HG02571 (cell line): ENCODE results near the gene KBTBD2.
"Not testable (repeated sequence)": the region's sequence is repeated elsewhere in the genome, so short reads cannot be mapped to it uniquely, and the experiment has no call there.

Experiments used
- ATAC-seq: cut with Tn5 transposase; IDR thresholded peaks from one replicate; pipeline ENCODE4 v1.9.1; 2021; ENCODE audit warnings: mild to moderate bottlenecking, moderate library complexity; ENCODE audit not compliant: unreplicated experiment

The KBTBD2 gene

DNA sequence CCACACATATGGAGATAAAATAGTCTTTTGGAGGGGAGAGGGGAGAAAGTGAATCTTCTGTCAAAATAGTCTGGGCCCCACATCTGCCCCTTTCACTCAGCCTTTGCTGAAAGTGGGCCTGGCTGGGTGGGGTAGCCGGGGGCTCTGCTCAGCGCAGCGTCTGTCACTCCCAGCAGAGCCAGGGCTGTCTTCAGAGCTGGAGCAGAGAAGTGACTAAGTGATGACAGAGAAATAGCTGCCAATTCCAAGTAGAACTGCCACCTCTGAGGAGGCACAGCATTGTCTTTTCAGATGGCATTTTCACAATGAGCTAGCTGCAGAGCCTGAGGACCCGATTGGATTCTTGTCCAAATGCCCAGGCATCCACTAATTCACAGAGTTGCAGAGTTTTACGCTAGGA, 34.5 kb downstream of the KBTBD2 start:
- ATAC-seq, result not testable (repeated sequence)

- not testable (repeated sequence) for ATAC-seq
Observed at GRCh38 chr7:32855837-32856775, 35.5 kb downstream of the KBTBD2 start.

DNA sequence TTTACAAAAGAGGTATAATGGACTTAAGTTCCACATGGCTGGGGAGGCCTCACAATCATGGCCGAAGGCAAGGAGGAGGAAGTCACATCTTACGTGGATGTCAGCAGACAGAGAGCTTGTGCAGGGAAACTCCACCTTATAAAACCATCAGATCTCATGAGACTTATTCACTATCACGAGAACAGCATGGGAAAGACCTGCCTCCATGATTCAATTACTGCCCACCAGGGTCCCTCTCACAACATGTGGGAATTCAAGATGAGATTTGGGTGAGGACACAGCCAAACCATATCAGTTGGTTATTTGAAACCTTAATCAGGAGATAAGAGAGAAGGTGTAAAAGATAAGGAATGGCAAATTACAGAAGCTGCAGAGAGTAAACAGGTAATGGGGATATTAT, 40.9 kb downstream of the KBTBD2 start:
- not testable (repeated sequence) for ATAC-seq

- ATAC-seq, result not testable (repeated sequence)
Observed at GRCh38 chr7:32848655-32849054, 42.9 kb downstream of the KBTBD2 start.

GRCh38 chr7:32846630-32847225, 44.8 kb downstream of the KBTBD2 start:
- ATAC-seq, result peak; percentile 100

DNA sequence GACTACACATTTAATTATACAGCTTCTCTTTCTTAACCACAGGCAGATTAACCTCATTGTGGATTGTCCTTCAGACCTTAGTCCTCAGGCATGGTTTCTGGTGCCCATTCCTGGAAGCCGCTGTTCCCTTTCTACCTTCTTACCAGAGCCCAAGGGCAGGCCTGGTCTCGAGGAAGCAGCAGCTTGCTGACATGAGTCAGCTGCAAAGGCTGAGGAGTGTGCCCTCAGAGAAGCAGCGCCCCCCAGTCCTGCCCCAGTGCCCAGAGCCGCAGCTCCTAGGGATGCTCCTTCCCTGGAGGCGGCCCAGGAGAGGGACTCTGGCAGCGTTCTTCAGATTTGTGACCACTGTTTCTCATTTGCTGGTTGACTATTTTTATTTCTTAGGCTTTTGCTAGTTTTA, 46.8 kb downstream of the KBTBD2 start:
- ATAC-seq, result not testable (repeated sequence)

DNA sequence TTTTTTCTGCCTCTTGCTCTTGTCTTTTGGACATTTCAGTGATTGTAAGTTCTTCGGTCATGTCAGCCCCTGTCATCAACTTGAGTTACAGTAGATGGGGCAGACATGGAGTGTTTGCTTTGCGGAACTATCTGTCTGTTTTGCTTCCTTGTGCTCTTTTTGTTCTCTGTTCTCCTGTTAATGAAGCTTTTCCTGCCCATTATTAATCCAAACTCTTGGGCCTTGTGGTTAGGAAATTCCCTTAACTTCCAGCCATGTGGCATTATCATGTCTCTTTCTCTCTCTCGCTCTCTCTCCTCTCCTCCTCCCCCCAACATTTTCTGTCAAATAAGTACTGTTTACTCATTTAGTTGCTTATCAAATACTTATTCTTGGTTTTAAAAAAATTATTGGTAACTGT, 47.8 kb downstream of the KBTBD2 start:
- not testable (repeated sequence) for ATAC-seq

- ATAC-seq, result not testable (repeated sequence)
Observed at GRCh38 chr7:32839846-32840245, 51.7 kb downstream of the KBTBD2 start.

- ATAC-seq, result peak; percentile 91
Observed at GRCh38 chr7:32828996-32829752, 62.4 kb downstream of the KBTBD2 start.
